ENCODE data around the gene ZNF175.

DNA sequence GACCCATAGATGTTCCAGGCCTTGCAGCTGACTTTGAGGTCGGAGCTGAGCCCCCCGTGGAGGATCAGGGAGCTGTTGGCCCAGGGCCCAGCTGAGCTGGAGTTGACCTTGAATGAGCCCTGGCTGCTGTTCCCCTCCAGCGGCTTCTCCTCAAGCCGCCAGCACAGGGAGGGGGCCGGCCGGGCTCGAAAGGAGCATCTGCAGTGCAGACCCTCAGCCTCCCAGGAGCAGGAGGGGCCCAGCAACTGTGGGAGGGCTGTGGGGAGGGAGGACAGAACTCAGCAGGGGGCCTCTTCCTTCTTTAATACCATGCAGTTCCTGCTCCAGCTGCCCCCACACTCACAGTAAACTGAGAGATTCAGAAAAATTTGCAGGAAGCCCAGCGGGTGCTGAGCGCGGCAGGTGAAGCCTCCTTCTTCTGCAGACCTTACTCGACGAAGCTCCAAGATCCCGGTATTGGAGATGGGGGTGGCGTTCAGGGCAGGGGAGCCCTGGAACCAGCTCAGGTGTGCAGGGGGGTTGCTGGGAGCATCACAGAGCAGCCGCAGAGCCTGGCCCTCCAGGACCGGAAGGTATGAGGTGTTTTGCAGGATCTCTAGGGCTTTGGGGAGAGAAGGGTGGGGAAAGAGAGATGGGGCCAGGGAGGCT, 56.5 kb downstream of the ZNF175 start:
- no peak for TF ChIP-seq POLR2A (IDR thresholded peaks at IDR 0.05)
- TF ChIP-seq, protein P1, sequence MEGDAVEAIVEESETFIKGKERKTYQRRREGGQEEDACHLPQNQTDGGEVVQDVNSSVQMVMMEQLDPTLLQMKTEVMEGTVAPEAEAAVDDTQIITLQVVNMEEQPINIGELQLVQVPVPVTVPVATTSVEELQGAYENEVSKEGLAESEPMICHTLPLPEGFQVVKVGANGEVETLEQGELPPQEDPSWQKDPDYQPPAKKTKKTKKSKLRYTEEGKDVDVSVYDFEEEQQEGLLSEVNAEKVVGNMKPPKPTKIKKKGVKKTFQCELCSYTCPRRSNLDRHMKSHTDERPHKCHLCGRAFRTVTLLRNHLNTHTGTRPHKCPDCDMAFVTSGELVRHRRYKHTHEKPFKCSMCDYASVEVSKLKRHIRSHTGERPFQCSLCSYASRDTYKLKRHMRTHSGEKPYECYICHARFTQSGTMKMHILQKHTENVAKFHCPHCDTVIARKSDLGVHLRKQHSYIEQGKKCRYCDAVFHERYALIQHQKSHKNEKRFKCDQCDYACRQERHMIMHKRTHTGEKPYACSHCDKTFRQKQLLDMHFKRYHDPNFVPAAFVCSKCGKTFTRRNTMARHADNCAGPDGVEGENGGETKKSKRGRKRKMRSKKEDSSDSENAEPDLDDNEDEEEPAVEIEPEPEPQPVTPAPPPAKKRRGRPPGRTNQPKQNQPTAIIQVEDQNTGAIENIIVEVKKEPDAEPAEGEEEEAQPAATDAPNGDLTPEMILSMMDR (IDR thresholded peaks at IDR 0.05), result no peak

Data from heart left ventricle (tissue), 13 donors.